ENCODE data around the gene TNFSF9. TPM values are rescaled to one million over a fixed set of nuclear protein-coding genes. Genes with fewer than 3 reads are reported as not detected.

TNFSF9 gene
- total and polyA plus RNA-seq, 2 donors (not counting 1 experiment from before 2014, with no cell fraction given): 11.7 to 24.3 TPM

DNA sequence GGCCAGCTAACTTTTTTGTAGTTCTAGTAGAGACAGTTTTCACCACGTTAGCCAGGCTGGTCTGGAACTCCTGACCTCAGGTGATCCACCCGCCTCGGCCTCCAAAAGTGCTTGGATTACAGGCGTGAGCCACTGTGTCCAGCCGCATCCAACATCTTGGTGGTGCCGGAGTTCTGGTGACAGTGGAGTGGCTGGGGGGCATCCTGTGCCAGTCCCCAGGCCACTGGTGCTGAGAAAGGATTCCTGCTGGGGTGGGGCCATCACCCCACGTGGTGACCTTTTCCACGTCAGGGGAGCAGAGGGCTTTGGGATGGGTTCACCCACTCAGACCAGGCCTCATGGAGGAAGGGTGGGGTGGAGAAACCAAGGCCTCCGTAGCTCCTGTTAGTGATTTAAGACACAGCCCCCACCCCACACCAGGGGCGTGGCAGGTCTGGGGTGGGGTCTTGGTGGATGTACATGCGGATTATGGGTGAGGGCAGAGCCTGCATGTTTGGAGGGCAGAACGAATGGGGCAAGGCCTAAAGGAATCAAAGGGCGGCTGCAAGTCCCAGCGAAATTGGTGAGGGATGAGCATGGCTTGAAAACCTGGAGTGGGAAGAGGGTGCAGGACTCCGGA, 15.8 kb upstream of the TNFSF9 start:
- no peaks in the 10 kb centered on the region for H3K9me3 ChIP-seq (ENCODE audit: control extremely low read depth in 1 of 3, control insufficient read depth in 2 of 3, insufficient read depth in 1 of 3, low read length in 2 of 3)
- no peak overlapping the region for H3K4me3 ChIP-seq (ENCODE audit: control extremely low read depth in 1 of 5, extremely low read depth in 1 of 5, insufficient read depth in 1 of 5, low read depth in 2 of 5, low read length in 4 of 5)
- H3K27ac ChIP-seq (ENCODE audit: low read length in 2 of 2): no peak overlapping the region
- no peaks in the 10 kb centered on the region for H3K27me3 ChIP-seq (replicated peaks in 1 of 4; ENCODE audit: control extremely low read depth in 1 of 4, control insufficient read depth in 3 of 4, insufficient read depth in 4 of 4, low read length in 3 of 4)
- 93% methylated on average over 13 of the region's 15 CpGs for WGBS (ENCODE audit: insufficient coverage)
- intact Hi-C loops (cut with micrococcal nuclease): loop anchor here (5.0 kb wide), 1 partner anchor 37 kb away; no protein-coding TSS in a partner anchor
- peak overlapping the region; percentile 46 for H3K27ac Mint-ChIP-seq
- DNase-seq: no peak
- H3K27me3 Mint-ChIP-seq: no peaks in the 10 kb centered on the region
- no peaks in the 10 kb centered on the region for H3K36me3 ChIP-seq (replicated peaks in 1 of 2; ENCODE audit: control extremely low read depth in 1 of 2, control insufficient read depth in 1 of 2, extremely low read depth in 1 of 2, insufficient read depth in 2 of 2, low read length in 1 of 2)
- H3K9ac ChIP-seq (ENCODE audit: low read length): no peak overlapping the region
- no peak for ATAC-seq (ENCODE audit: low read depth)
- peak overlapping the region; percentile 73 for H3K4me3 Mint-ChIP-seq
- H2AFZ ChIP-seq (ENCODE audit: insufficient read depth, low read depth, low read length, poor library complexity, severe bottlenecking): no peak overlapping the region
- H3K9me3 Mint-ChIP-seq (ENCODE audit: insufficient read depth): no peaks in the 10 kb centered on the region
- H3K4me2 ChIP-seq (replicated peaks; ENCODE audit: low read depth, low read length, poor library complexity, severe bottlenecking): no peak overlapping the region
- ChIA-PET CTCF (interaction anchor here (4.0 to 4.1 kb wide), 2 partner anchors 116 to 349 kb away, joined by 49 to 52 read pairs; no protein-coding TSS in a partner anchor), POLR2A (interaction anchor here (0.7 kb wide), 1 partner anchor 921 kb away, joined by 11 read pairs; no protein-coding TSS in a partner anchor)
- no peaks in the 10 kb centered on the region for H3K79me2 ChIP-seq (ENCODE audit: control insufficient read depth, insufficient read depth, low read length)
- no peak for TF ChIP-seq EZH2 (IDR thresholded peaks at IDR 0.05; ENCODE audit: borderline replicate concordance, insufficient read depth, low read depth, low read length, poor library complexity, severe bottlenecking)
- TF ChIP-seq, protein P1, sequence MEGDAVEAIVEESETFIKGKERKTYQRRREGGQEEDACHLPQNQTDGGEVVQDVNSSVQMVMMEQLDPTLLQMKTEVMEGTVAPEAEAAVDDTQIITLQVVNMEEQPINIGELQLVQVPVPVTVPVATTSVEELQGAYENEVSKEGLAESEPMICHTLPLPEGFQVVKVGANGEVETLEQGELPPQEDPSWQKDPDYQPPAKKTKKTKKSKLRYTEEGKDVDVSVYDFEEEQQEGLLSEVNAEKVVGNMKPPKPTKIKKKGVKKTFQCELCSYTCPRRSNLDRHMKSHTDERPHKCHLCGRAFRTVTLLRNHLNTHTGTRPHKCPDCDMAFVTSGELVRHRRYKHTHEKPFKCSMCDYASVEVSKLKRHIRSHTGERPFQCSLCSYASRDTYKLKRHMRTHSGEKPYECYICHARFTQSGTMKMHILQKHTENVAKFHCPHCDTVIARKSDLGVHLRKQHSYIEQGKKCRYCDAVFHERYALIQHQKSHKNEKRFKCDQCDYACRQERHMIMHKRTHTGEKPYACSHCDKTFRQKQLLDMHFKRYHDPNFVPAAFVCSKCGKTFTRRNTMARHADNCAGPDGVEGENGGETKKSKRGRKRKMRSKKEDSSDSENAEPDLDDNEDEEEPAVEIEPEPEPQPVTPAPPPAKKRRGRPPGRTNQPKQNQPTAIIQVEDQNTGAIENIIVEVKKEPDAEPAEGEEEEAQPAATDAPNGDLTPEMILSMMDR (IDR thresholded peaks at IDR 0.05): no peak
- H3K4me1 ChIP-seq (ENCODE audit: control insufficient read depth in 2 of 2, insufficient read depth in 2 of 2, low read length in 2 of 2): peaks cover 21 to 37% of the 10 kb centered on the region in 2 donors
- H3K4me1 Mint-ChIP-seq: peaks cover 31% of the 10 kb centered on the region
- no peaks in the 10 kb centered on the region for H4K20me1 ChIP-seq (ENCODE audit: control insufficient read depth, insufficient read depth, low read length, poor library complexity, severe bottlenecking)
